GM08714 (cell line): ENCODE measurements around the gene BYSL.

Source experiments
- H3K4me3 ChIP-seq: fragments of 200-500 bp; sonication (Bioruptor generic); 2 replicates; pipeline ENCODE4 v1.5.1; 2014; ENCODE audit warnings: mild to moderate bottlenecking, low read length, inconsistent platforms
- ZNF274 ChIP-seq: IDR thresholded peaks from 2 replicates; pipeline ENCODE4 v1.6.1; 2012; ENCODE audit warnings: mild to moderate bottlenecking, low read depth, low read length

Gene BYSL

DNA sequence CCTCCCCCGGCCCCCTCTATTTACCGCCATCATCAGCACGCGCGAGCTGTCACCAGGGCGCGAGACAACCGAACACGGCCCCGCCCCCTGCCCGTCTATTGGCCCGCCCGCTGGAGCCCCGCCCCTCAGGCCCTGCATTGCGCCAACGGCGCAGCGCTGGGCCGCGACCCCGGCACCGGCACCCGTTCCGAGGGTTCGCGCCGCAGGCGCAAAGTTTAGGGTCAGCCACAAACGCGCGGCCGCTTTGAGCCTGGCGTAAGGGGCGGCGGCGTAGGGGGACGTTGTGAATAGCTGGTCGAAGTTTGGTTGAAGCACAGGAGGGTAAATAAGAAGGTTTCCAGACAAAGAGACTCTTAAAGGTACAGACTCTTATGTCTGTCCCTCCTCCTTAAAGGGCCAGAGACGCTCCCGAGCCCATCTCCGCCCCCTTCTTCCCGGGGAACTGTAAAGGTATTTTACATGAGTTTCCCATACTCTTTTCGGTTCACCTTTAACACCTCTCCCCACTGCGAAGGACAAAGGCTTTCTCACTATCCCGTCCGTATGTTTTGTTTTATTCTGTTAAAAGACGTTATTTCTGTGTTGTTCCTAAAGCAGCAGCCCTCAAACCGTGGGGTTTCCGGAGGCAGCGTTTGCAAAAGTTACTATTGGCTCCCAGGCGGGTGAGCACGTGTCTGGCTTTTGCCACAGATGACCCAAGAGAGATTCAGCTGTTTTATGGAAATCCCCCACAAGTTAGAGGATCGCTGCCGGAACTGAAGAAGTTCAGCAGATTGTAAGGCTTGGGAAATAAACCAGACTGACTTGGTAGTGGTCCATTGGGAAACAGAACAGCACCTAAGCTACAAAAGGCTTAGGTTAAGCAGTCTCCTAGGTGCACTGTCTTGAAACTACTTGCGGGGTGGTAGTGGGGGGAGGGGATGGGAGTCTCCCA is 25.7 kb upstream of the BYSL start, which contains the start of gene USP49:
Gene USP49 (minus strand): TSS at position 76 of the 934 bp plus-strand sequence. CDS start 88,392 bp downstream, outside the sequence.
- no peak for TF ChIP-seq ZNF274
- peak within 1 kb of the TSS; percentile 90 for H3K4me3 ChIP-seq

DNA sequence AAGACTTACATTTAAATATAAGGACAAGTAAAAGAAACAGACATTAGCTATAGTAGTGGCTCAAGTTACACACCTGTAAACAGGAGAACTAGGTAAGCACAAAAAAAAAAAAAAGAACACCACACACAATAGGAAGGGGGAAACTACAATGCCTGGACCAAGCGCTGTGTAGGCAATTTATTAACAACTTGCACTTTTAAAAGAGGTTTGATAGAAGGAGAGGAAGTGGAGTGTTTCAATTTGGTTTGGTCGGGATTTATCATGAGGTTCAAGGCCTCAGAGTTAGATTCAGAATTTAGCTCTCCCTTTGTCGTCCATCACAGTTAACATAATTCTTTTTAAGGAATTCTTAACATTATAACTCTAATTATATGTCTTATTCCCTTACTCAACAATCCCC is 25.0 kb upstream of the BYSL start:
- peak overlapping the region; percentile 90 for H3K4me3 ChIP-seq
- TF ChIP-seq ZNF274: no peak

DNA sequence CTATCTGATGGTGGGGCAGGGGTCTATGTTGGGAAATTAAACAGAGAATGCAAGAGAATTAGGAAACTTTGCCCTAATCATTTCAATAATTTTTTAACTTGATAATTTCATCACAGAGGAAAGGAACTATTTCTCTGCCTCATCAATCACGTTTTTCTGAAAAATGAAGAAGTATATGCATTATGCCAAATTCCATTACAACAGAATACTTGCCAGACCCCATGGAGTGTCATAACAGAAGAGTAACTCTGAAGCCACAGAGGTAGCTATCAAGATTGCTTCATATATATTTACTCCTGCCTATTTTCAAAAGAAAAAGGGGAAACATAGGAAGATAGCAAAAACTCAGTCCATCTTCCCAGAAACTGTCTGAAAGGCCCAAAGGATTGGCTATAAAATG is 20.4 kb upstream of the BYSL start:
- TF ChIP-seq ZNF274: no peak

DNA sequence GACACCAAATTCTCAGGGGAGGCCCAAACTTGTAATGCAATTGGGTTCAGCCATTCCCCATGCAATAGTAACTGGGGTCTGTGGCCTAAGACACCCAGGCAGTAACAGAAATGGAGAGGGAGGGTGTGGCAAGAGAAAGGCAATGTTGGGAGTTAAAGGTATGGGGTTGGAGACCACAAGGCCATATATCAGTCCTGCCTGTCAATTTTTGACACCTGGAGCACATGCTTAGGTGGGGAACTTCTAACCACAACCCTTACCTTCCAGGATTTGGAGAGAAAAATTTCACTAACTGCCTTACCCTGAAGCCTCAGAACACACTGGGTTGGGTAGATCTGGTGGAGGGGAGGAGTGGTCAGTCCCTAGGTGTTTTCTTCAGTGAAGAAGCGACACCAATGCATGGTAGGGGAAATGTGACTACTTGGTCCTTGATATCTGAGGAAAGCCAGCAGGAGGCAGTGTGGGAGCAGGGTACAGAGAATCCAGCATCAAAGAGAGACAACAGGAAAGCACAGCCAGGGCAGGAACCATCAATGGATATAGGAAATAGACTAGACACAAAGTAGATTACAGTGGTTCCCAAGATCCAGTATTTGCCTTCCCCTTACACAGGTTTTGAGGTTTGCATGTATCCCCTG is 19.3 kb upstream of the BYSL start:
- no peak overlapping the region for H3K4me3 ChIP-seq
- no peak for TF ChIP-seq ZNF274

More for the DNA sequence above, 20.4 kb upstream of the BYSL start:
- H3K4me3 ChIP-seq: no peak overlapping the region

DNA sequence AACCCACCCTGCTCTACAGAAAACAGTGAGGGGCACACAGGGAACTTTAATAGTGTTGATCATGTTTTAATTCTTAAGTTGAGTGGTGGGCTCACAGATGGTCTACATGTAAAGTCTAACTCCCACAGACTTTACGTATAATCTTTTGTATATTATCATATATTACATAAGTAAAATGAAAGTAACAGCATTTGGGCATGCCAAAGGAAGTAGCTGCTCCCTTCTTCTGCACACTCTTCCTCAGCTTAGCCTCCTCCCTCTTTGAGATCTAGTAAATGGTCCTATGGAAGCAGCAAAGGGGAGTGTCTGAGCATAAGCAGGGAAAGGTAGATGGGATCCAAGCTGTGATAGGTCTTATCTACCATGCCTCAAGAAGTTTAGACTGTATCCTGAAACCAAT is 11.6 kb upstream of the BYSL start:
- TF ChIP-seq ZNF274: no peak

DNA sequence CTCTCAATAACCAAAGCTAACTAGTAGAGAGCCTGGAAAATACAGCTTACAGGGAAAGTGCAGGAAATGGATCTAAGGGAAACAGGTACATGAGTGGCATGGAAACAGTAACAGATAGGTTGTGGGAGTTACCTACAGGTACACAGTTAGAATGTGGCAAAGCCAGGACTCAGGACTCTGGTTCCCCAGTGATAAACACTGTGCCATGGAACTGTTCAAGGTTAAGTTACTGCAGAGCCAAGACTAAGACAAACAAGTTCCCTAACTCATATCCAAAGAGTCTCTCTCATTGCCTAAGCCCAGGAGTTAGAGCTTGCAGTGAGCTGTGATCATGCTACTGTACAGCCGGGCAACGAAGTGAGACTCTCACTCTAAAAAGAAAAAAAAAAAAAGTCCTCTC is 7.0 kb upstream of the BYSL start:
- no peak overlapping the region for H3K4me3 ChIP-seq
- TF ChIP-seq ZNF274: no peak

More for the DNA sequence above, 11.6 kb upstream of the BYSL start:
- H3K4me3 ChIP-seq: no peak overlapping the region

DNA sequence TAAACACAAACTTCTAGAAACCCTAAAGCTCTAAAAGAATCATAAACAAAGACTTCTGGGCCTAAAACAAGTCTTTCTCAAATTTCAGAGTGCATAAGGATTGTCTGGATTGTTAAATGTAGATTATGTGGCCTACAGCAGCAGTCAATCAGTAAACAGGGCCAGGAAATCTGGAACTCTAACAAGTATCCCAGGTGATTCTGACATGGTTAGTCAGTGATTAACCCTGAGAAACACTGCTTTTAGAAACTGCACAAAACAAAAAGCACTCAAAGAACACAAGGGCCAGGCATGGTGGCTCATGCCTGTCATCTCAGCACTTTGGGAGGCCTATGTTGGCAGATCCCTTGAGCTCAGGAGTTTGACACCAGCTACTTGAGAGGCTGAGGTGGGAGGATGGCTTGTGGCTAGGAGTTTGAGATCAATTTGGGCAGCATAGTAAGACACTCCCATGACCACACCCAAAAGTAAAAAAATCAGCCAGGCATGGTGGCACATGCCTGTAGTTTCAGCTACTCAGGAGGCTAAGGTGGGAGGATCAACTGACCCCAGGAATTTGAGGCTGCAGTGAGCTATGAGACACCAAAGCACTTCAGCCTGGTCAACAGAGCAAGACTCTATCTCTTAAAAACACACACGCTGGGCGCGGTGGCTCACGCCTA is 6.3 kb upstream of the BYSL start:
- TF ChIP-seq ZNF274: no peak
- no peak overlapping the region for H3K4me3 ChIP-seq

DNA sequence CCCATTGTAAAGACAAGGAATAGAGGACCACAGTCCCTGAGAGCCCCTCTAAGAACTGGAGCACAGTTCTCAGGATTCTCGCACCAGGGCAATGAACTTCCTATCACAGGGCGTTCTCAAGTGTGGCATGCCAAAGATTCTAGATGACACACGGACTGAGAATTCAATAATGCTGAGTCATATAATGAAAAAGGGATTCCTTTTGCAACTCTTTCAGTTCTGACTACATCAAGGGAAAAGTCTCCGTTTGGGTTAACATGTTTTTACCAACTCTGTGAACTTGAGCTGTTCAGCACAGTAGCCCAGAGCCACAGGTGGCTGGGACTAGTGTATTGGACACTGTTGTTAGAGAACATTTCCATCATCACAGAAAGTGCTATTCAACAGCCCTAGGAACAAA is 3.8 kb upstream of the BYSL start:
- H3K4me3 ChIP-seq: no peak overlapping the region
- no peak for TF ChIP-seq ZNF274

DNA sequence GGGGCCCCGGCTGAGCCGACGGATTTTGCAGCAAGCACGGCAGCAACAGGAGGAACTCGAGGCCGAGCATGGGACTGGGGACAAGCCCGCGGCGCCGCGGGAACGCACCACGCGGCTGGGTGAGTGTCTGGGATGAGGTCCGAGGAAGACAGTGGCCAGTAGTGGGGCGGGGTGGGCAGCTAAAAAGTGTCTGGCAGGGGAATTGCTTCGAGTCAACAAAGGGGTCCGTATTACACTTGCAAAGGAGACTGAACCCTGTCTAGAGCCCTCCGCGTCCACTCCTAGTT is 356 bp downstream of the BYSL start:
- peak overlapping the region; percentile 73 for H3K4me3 ChIP-seq
- no peak for TF ChIP-seq ZNF274

DNA sequence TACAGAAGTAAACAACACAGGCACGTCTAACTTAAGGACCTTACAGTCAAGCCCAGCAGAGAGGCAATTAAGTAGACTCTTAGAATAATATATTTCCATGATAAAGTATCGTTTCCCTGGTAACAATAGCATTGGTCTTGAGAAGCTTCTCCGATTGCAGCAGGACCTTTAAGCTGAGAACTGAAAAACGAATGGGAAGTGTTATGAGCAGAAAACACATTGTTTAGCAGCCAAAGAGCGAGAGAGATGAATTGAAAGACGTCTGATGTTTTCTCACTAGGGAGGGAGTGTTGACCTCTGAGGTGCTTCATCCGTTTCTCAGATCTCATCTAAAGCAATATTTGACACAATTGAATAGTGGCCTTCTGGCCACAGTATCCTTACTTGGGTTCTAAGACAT is 855 bp downstream of the BYSL start:
- H3K4me3 ChIP-seq: peak overlapping the region; percentile 73
- no peak for TF ChIP-seq ZNF274

DNA sequence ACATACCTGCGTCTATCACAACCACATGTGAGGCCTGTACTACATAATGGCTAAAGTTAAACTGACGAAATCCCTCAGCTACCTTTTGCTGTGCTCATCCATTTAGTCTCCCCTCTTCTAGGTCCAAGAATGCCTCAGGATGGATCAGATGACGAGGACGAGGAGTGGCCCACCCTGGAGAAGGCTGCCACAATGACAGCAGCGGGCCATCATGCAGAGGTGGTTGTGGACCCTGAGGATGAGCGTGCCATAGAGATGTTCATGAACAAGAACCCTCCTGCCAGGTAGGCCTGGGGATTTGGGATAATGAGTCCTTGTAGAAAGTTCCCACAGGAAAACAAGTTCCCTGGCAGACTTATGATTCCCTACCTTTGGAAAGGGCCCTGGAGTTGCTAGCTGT is 6.0 kb downstream of the BYSL start:
- no peak overlapping the region for H3K4me3 ChIP-seq
- TF ChIP-seq ZNF274: no peak

DNA sequence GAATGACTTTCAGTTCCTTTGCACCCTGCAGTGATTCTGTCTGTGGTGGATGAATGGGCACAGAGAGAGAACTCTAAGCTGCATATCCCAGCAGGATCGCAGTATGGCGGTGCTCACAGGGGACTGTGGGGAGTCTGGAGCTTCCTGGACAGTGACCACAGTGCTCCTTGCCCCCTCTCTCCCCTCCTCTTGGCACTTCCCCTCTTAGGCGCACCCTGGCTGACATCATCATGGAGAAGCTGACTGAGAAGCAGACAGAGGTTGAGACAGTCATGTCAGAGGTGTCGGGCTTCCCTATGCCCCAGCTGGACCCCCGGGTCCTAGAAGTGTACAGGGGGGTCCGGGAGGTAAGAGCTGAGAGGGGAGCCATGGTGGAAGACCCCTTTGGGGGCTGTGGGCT is 8.6 kb downstream of the BYSL start:
- TF ChIP-seq ZNF274: no peak
- no peak overlapping the region for H3K4me3 ChIP-seq

DNA sequence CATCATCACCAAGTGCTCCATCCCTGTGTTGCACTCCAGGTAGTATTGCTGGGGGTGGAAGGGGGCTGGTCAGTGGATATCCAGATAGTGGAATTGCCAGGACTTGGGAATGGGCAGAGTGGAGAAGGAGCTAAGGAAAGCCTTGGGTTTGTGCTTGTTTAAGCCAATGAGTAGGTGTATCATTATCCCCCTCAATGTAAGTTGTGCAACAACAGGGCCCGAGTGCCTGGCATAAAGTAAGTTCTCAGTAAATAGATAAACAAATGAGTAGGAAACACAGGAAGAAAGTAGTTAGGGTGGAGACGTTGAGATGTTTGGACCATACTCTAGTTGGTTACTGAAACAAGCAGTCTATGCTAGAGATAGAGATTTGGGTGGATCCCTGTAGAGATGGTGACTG is 10.5 kb downstream of the BYSL start:
- no peak for TF ChIP-seq ZNF274
- no peak overlapping the region for H3K4me3 ChIP-seq

DNA sequence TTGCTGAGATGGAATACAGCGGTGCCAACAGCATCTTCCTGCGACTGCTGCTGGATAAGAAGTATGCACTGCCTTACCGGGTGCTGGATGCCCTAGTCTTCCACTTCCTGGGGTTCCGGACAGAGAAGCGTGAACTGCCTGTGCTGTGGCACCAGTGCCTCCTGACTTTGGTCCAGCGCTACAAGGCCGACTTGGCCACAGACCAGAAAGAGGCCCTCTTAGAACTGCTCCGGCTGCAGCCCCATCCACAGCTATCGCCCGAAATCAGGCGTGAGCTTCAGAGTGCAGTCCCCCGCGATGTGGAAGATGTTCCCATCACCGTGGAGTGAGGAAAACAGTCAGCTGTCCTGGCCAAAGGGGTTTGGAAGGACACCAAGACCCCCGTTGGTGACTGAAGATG is 11.1 kb downstream of the BYSL start:
- TF ChIP-seq ZNF274: no peak

More for the DNA sequence above, 11.1 kb downstream of the BYSL start:
- no peak overlapping the region for H3K4me3 ChIP-seq
